Renal cortex interstitium (tissue), 11 donors: Measurements from ENCODE around the gene TMEM244. TPM values are rescaled to one million over a fixed set of nuclear protein-coding genes. Genes with fewer than 3 reads are reported as not detected.
"Not testable (repeated sequence)": the region's sequence is repeated elsewhere in the genome, so short reads cannot be mapped to it uniquely, and the experiment has no call there.

Experiments
- DNase-seq, 11 donors: peaks; one replicate each; pipeline ENCODE4 v3.0.0-alpha.2; 2013; ENCODE audit warnings: low read depth in 9 of 11, low spot score in 4 of 11; ENCODE audit errors: extremely low read depth in 1 of 11
- polyA plus RNA-seq, 3 donors: library from polyadenylated mRNA; unstranded; fragments of 120-200 nt; gene quantifications; one replicate each; pipeline ENCODE4 v1.2.1, GENCODE V29; 2013; ENCODE audit not compliant: insufficient read length in 3 of 3

TMEM244 gene
- polyA plus RNA-seq, 3 donors, result not detected

GRCh38 chr6:129835691-129836090 lies 25.4 kb downstream of the TMEM244 start:
- DNase-seq, result no peak

GRCh38 chr6:129832299-129832698 lies 28.8 kb downstream of the TMEM244 start:
- no peak for DNase-seq

- DNase-seq, result no peak
Observed at GRCh38 chr6:129828229-129828628, 32.9 kb downstream of the TMEM244 start.

- no peak for DNase-seq
Observed at GRCh38 chr6:129818251-129818650, 42.9 kb downstream of the TMEM244 start.

GRCh38 chr6:129817821-129818220 lies 43.3 kb downstream of the TMEM244 start:
- DNase-seq, result no peak

GRCh38 chr6:129817332-129817731 lies 43.8 kb downstream of the TMEM244 start:
- DNase-seq, result no peak

- DNase-seq, result no peak
Observed at GRCh38 chr6:129812145-129812777, 48.9 kb downstream of the TMEM244 start.

GRCh38 chr6:129807141-129807540 lies 54.0 kb downstream of the TMEM244 start:
- not testable (repeated sequence) for DNase-seq

- not testable (repeated sequence) for DNase-seq
Observed at GRCh38 chr6:129802920-129803319, 58.2 kb downstream of the TMEM244 start.

- DNase-seq, result no peak
Observed at GRCh38 chr6:129801909-129802308, 59.2 kb downstream of the TMEM244 start.

- DNase-seq, result no peak
Observed at GRCh38 chr6:129795261-129795660, 65.9 kb downstream of the TMEM244 start.

GRCh38 chr6:129793447-129793846 lies 67.7 kb downstream of the TMEM244 start:
- DNase-seq, result no peak

- no peak for DNase-seq
Observed at GRCh38 chr6:129792049-129792448, 69.1 kb downstream of the TMEM244 start.

- DNase-seq, result no peak
Observed at GRCh38 chr6:129790785-129791184, 70.3 kb downstream of the TMEM244 start.

- DNase-seq, result no peak
Observed at GRCh38 chr6:129789974-129790373, 71.1 kb downstream of the TMEM244 start.

GRCh38 chr6:129787816-129788215 lies 73.3 kb downstream of the TMEM244 start:
- no peak for DNase-seq

GRCh38 chr6:129786548-129786947 lies 74.6 kb downstream of the TMEM244 start:
- no peak for DNase-seq

- no peak for DNase-seq
Observed at GRCh38 chr6:129785756-129786135, 75.4 kb downstream of the TMEM244 start.

GRCh38 chr6:129785047-129785755 lies 75.9 kb downstream of the TMEM244 start:
- DNase-seq, result no peak
